Panc1 (cell line): ENCODE measurements around the gene TXNRD1. TPM values are rescaled to one million over a fixed set of nuclear protein-coding genes. Genes with fewer than 3 reads are reported as not detected.

Source experiments
- ATAC-seq: fragments of 200-7000 bp; cut with Tn5 transposase; 2 replicates; pipeline ENCODE4 v1.9.1; 2020; ENCODE audit warnings: mild to moderate bottlenecking, moderate library complexity
- BruUV-seq: library from RNA; stranded (reverse); fragments of 400-500 nt; replicated peaks from 2 replicates; lab custom pipeline; 2021; lab: Mats Ljungman, UMichigan
- CTCF ChIA-PET: fragments of 300-600 bp; sonication (Branson Sonifier 250); formaldehyde crosslinking; loops from one replicate; lab custom pipeline; 2022; ENCODE audit warnings: antibody characterized with exemption; lab: Charles Lee
- POLR2A ChIA-PET: fragments of 300-600 bp; sonication (Branson Sonifier 250); formaldehyde crosslinking; loops from one replicate; lab custom pipeline; 2022; ENCODE audit warnings: antibody characterized with exemption; lab: Charles Lee
- DNase-seq: peaks from one replicate; pipeline ENCODE4 v3.0.0-alpha.2; 2010; ENCODE audit warnings: low read depth, low spot score
- H3K27ac ChIP-seq: 2 replicates; pipeline ENCODE4 v1.5.1; 2011; ENCODE audit warnings: mild to moderate bottlenecking, low read length, inconsistent platforms
- H3K27me3 ChIP-seq: fragments of 200-500 bp; sonication (Bioruptor generic); 2 replicates; pipeline ENCODE4 v1.6.0; 2014; ENCODE audit warnings: low read length, inconsistent platforms; ENCODE audit not compliant: control insufficient read depth, insufficient read depth
- H3K36me3 ChIP-seq: fragments of 200-500 bp; sonication (Bioruptor generic); 2 replicates; pipeline ENCODE4 v1.5.1; 2014; ENCODE audit warnings: inconsistent platforms, mild to moderate bottlenecking, low read length, moderate library complexity; ENCODE audit not compliant: control insufficient read depth, insufficient read depth
- H3K4me1 ChIP-seq: 2 replicates; pipeline ENCODE4 v1.5.1; 2011; ENCODE audit warnings: inconsistent platforms, mild to moderate bottlenecking, low read length, moderate library complexity; ENCODE audit not compliant: control insufficient read depth, insufficient read depth
- H3K4me3 ChIP-seq, 2 experiments: 2 replicates each; pipeline ENCODE4 v1.5.1; 2011 to 2012; ENCODE audit warnings: low read depth in 2 of 2, low read length in 2 of 2, mild to moderate bottlenecking in 2 of 2, inconsistent platforms in 1 of 2, moderate library complexity in 1 of 2
- H3K9me3 ChIP-seq: fragments of 200-500 bp; sonication (Bioruptor generic); 2 replicates; pipeline ENCODE4 v1.5.1; 2014; ENCODE audit warnings: low read depth, mild to moderate bottlenecking, inconsistent platforms, low read length, moderate library complexity; ENCODE audit not compliant: control insufficient read depth, insufficient read depth
- CTCF ChIP-seq: fragments of 450-650 bp; IDR thresholded peaks from 2 replicates; pipeline ENCODE4 v1.5.1; 2017; ENCODE audit warnings: mild to moderate bottlenecking
- POLR2AphosphoS5 ChIP-seq: IDR thresholded peaks from 2 replicates; pipeline ENCODE4 v1.6.1; 2012; ENCODE audit warnings: mild to moderate bottlenecking, low read depth, low read length, moderate library complexity
- REST ChIP-seq, 2 experiments: IDR thresholded peaks; 2 replicates each; pipeline ENCODE4 v1.6.1; 2011 to 2012; ENCODE audit warnings: low read depth in 2 of 2, control low read depth in 1 of 2, low read length in 1 of 2, mild to moderate bottlenecking in 1 of 2, moderate library complexity in 1 of 2; ENCODE audit not compliant: insufficient read depth in 1 of 2
- SIN3A ChIP-seq: IDR thresholded peaks from 2 replicates; pipeline ENCODE4 v1.6.1; 2012; ENCODE audit warnings: low read depth, mild to moderate bottlenecking, low read length, moderate library complexity, borderline replicate concordance; ENCODE audit not compliant: insufficient read depth
- TCF7L2 ChIP-seq: IDR thresholded peaks from 2 replicates; pipeline ENCODE4 v1.6.1; 2011; ENCODE audit warnings: mild to moderate bottlenecking, low read depth, low read length, inconsistent platforms
- in situ Hi-C: cut with HindIII; loops from 2 replicates; pipeline ENCODE4 v1.10.0; 2016; ENCODE audit warnings: low sequenced_read_pairs, low pct_unique_long_range_greater_than_20kb
- intact Hi-C: fragments of 100-400 bp; cut with micrococcal nuclease; formaldehyde crosslinking; loops from one replicate; pipeline ENCODE4 v1.10.0; 2022; ENCODE audit not compliant: unreplicated experiment
- total RNA-seq: library from RNA; stranded (reverse); gene quantifications from one replicate; pipeline ENCODE4 v1.2.1, GENCODE V29; 2021; ENCODE audit not compliant: unreplicated experiment

The TXNRD1 gene
- total RNA-seq, 1 experiment from 2014 or later: 348 TPM

- Histone ChIP-seq H3K4me1 (peaks cover 34% of the 10 kb centered on the region), H3K4me3 (no peak overlapping the region), H3K9me3 (no peaks in the 10 kb centered on the region), H3K36me3 (peaks cover 11% of the 10 kb centered on the region), H3K27ac (peak overlapping the region; percentile 13; the same call in 1 of the 2 replicates), H3K27me3 (no peaks in the 10 kb centered on the region)
- POLR2A ChIA-PET: no interaction called here
- no TSS peak for BruUV-seq
- DNase-seq (no peak), ATAC-seq (peak; percentile 48)
- CTCF ChIA-PET: no interaction called here
- intact Hi-C loops: loop anchor here (5.0 kb wide), 1 partner anchor 153 kb away; no protein-coding TSS in a partner anchor
- in situ Hi-C loops: no loop called here
- TF ChIP-seq SIN3A (no peak), TCF7L2 (no peak), POLR2AphosphoS5 (peak; percentile 19)
Observed at GRCh38 chr12:104355630-104356029, 140.1 kb downstream of the TXNRD1 start.

- Histone ChIP-seq H3K27me3 (no peaks in the 10 kb centered on the region), H3K27ac (peak overlapping the region; percentile 15; the same call in 1 of the 2 replicates), H3K36me3 (peaks cover 10% of the 10 kb centered on the region; the same call in 1 of the 2 replicates), H3K4me3 (no peak overlapping the region), H3K4me1 (peaks cover 29% of the 10 kb centered on the region), H3K9me3 (no peaks in the 10 kb centered on the region)
- DNase-seq: no peak
- POLR2A ChIA-PET: no interaction called here
- peak; percentile 40 for ATAC-seq
- no TSS peak for BruUV-seq
- intact Hi-C loops (loop anchor here (5.0 kb wide), 1 partner anchor 154 kb away; no protein-coding TSS in a partner anchor), in situ Hi-C loops (no loop called here)
- CTCF ChIA-PET: no interaction called here
- TF ChIP-seq TCF7L2: no peak; the same call in 1 of the 2 replicates
- TF ChIP-seq POLR2AphosphoS5: peak; percentile 92
- no peak; the same call in 1 of the 2 replicates for TF ChIP-seq SIN3A
- TF ChIP-seq CTCF: no peak
- TF ChIP-seq REST (IDR thresholded peaks at IDR 0.05; ENCODE audit: insufficient read depth in 1 of 2, low read depth in 2 of 2, low read length in 1 of 2): 0 out of 4 replicates have a peak, but pooled peaks of 1 of the 2 experiments have one; percentile 28
Observed at GRCh38 chr12:104356231-104357115, 140.9 kb downstream of the TXNRD1 start.
